Gastrocnemius medialis (tissue), 4 donors: Measurements from ENCODE around the gene FAM168A. TPM values are rescaled to one million over a fixed set of nuclear protein-coding genes. Genes with fewer than 3 reads are reported as not detected.

ENCODE experiments used
- ATAC-seq, 2 donors: fragments of 150-250 bp; one replicate each; pipeline ENCODE4 v1.9.1; 2016
- DNase-seq, 2 donors: peaks; one replicate each; pipeline ENCODE4 v3.0.0-alpha.2; 2019
- H3K27ac ChIP-seq, 4 donors: fragments of 200-600 bp; sonication (generic); 1 replicate in 1 of 4; 2 replicates in 3 of 4; pipeline ENCODE4 v1.5.1; 2016 to 2018; ENCODE audit warnings: mild to moderate bottlenecking in 2 of 4, moderate library complexity in 1 of 4
- H3K27me3 ChIP-seq, 3 donors: fragments of 200-600 bp; sonication (generic) in 2 of 3; 1 replicate in 1 of 3; 2 replicates in 2 of 3; pipeline versions ENCODE4 v1.5.1 to v1.6.0; 2016 to 2019; ENCODE audit warnings: mild to moderate bottlenecking in 1 of 3, moderate library complexity in 1 of 3
- H3K36me3 ChIP-seq, 2 donors: fragments of 200-600 bp; sonication (generic) in 1 of 2; one replicate each; pipeline ENCODE4 v1.5.1; 2017 to 2018
- H3K4me1 ChIP-seq, 2 donors: fragments of 200-600 bp; sonication (generic) in 1 of 2; one replicate each; pipeline ENCODE4 v1.5.1; 2016 to 2017; ENCODE audit warnings: mild to moderate bottlenecking in 2 of 2
- H3K4me3 ChIP-seq, 4 donors: fragments of 200-600 bp; sonication (generic) in 3 of 4; 1 replicate in 1 of 4; 2 replicates in 3 of 4; pipeline ENCODE4 v1.5.1; 2016 to 2019; ENCODE audit warnings: mild to moderate bottlenecking in 2 of 4
- H3K9me3 ChIP-seq, 3 donors: fragments of 200-600 bp; sonication (generic) in 2 of 3; 1 replicate in 1 of 3; 2 replicates in 2 of 3; pipeline ENCODE4 v1.5.1; 2016 to 2019
- POLR2A ChIP-seq, 2 donors: fragments of 450-650 bp; IDR thresholded peaks; one replicate each; pipeline ENCODE4 v1.6.1; 2017; ENCODE audit warnings: antibody characterized with exemption in 2 of 2, mild to moderate bottlenecking in 2 of 2, moderate library complexity in 2 of 2
- in situ Hi-C, 4 donors: fragments of 200-750 bp; cut with MboI; loops; one replicate each; pipeline versions ENCODE4 v1.15.0 to v1.8.0; 2017; ENCODE audit warnings: low sequenced_read_pairs in 4 of 4
- intact Hi-C: fragments of 100-400 bp; cut with DNase I; formaldehyde crosslinking; loops from one replicate; pipeline ENCODE4 v1.15.1; 2023; ENCODE audit warnings: low total_unique reads
- total RNA-seq, 4 donors: library from RNA; depleted of rRNA; stranded (reverse); fragments of >200 nt; gene quantifications; one replicate each; pipeline versions ENCODE4 v1.1.0 to v1.2.3, GENCODE V29; 2016
- TF ChIP-seq, protein P1 (sequence below), 5 experiments: fragments of 450-650 bp in 3 of 5; fragments of 200-600 bp in 2 of 5; sonication (generic) in 2 of 5; IDR thresholded peaks in 4 of 5; conservative IDR thresholded peaks in 1 of 5; 1 replicate in 4 of 5; 2 replicates in 1 of 5; pipeline ENCODE4 v1.5.1; 2016 to 2019; ENCODE audit warnings: antibody characterized with exemption in 5 of 5, mild to moderate bottlenecking in 3 of 5, moderate library complexity in 3 of 5

FAM168A gene, protein sequence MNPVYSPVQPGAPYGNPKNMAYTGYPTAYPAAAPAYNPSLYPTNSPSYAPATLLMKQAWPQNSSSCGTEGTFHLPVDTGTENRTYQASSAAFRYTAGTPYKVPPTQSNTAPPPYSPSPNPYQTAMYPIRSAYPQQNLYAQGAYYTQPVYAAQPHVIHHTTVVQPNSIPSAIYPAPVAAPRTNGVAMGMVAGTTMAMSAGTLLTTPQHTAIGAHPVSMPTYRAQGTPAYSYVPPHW
- 10 to 100 TPM; 15.9 to 29.3 (median 21.4) TPM for total RNA-seq

DNA sequence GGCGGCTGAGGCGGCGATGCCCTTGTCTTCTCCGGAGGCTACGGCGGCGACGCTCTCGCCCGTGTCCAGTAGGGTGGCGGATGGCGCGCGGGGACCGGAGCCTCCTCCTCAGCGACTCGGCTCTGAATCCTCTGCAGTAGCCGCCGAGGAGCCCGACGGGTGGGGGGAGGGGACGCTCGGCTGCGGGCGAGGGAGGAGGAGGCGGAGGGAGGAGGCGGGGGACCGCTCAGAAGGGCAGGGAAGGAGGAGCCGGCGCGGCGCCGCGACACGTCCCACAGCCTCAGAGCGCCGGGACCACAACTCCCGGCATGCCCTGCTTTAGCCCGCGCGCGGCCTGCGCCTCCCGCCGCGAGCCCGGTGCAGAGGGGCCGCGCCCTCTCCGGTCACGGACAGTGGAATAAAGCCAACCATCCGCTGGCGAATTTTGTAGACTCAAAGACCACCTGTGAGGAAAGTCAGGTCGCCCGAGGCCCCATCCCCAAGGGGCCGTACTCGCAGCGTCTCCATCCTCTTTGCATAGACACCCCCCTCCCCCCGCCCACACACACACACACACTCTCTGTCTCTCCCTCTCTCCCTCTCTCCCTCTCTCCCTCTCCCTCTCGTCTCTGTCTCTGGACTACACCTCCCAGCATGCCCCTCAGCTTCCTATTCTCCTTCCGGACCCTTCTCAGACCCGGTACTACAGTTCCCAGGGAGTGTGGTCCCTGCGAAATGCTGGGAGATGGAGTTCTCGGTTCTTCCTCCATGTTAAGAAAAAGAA, at the start of gene FAM168A:
Gene FAM168A, minus strand, starts transcription at position 157 of the 763 bp plus-strand sequence. CDS start 129,638 bp downstream, outside the sequence.
- no peaks in the 10 kb centered on the region for H3K27me3 ChIP-seq
- TF ChIP-seq POLR2A (IDR thresholded peaks at IDR 0.05), result peak; percentile 74 to 77
- TF ChIP-seq, protein P1, sequence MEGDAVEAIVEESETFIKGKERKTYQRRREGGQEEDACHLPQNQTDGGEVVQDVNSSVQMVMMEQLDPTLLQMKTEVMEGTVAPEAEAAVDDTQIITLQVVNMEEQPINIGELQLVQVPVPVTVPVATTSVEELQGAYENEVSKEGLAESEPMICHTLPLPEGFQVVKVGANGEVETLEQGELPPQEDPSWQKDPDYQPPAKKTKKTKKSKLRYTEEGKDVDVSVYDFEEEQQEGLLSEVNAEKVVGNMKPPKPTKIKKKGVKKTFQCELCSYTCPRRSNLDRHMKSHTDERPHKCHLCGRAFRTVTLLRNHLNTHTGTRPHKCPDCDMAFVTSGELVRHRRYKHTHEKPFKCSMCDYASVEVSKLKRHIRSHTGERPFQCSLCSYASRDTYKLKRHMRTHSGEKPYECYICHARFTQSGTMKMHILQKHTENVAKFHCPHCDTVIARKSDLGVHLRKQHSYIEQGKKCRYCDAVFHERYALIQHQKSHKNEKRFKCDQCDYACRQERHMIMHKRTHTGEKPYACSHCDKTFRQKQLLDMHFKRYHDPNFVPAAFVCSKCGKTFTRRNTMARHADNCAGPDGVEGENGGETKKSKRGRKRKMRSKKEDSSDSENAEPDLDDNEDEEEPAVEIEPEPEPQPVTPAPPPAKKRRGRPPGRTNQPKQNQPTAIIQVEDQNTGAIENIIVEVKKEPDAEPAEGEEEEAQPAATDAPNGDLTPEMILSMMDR (IDR thresholded peaks at IDR 0.05 in 4 of 5, conservative IDR thresholded peaks at IDR 0.05 in 1 of 5), result peak in 4 of 5 experiments; percentile 33 to 41 (median 36)
- peaks cover 25 to 31% of the 10 kb centered on the region in 2 donors for H3K4me1 ChIP-seq
- peak within 1 kb of the TSS; percentile 87 to 93 (median 92) for H3K27ac ChIP-seq
- intact Hi-C loops (loop anchor here (2.0 to 5.0 kb wide), 3 partner anchors 117 to 289 kb away; partner anchors contain the start of genes ARHGEF17 and MRPL48), in situ Hi-C loops (no loop called here)
- ATAC-seq, result peak; percentile 97 to 98
- no peaks in the 10 kb centered on the region for H3K36me3 ChIP-seq
- no peaks in the 10 kb centered on the region for H3K9me3 ChIP-seq
- DNase-seq, result peak; percentile 93 to 95
- H3K4me3 ChIP-seq, result peak within 1 kb of the TSS; percentile 83 to 99 (median 94)

DNA sequence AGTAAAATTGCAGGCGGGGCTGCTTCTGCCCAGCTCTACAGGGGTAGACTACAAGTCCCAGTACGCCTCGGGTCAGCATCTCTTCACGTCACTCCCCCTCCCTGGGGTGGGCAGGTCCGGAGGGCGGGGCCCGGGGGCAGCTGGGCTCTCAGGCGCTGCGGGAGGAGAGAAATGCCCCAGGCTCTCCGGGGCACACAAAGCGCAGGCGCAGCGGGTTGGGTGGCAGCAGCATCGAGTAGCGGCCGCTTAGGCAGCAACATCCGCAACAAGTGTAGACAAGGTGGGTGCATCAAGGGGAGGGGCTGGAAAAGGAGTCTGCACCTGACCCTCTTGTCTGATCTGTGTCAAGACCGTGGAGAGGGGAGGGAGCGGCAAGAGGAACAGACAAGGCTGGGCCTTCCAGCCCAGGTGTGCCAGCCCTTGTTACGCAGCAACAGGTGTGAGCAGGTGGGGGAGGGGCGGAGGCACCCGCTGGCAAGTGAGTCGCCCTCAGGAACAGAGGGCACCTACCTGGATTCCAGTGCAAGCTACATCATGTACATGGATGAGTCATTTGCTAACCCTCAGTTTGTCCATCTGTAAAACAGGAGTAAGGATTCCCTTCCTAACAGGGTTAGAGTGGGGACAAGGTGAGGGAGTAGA, 49.7 kb upstream of the FAM168A start:
- peak; percentile 90 to 97 for ATAC-seq

DNA sequence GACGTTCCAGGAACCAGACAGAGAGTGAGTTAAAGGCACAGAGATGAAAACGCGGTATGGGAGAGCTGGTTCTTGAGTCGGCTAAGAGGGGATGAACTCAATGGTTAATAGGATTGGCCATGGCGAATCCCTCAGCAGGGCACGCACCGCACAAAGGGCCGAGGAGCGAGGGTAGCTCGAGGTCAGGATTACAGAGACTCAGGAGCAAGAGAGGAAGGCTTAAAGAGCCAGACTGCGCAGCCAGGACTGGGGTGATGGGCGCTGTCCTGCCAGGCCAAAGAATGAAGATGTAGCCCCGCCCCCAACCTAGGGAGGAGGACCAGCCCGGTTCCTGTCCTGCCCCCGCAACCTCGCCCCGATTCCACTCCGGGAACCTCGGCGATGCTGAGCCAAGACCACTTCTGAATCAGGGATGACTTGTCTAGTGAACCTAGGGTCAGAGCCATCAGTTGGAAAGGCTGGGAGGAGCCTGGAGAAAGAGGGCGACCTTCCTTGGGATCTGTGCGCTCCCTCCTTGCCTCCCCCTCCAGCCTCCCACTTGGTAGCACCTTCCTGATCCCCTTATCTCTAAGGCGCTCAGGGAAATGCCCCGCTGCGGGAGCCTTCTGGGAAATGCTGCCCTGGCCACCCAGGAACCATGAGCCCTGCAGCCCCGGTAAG, 48.2 kb upstream of the FAM168A start, which contains the start of gene PLEKHB1:
Gene PLEKHB1, plus strand, starts transcription at position 610 of the 660 bp plus-strand sequence. Its CDS starts 28 bp downstream, at position 638.
- DNase-seq (no peak), ATAC-seq (no peak)
- Histone ChIP-seq H3K9me3 (no peaks in the 10 kb centered on the region), H3K4me1 (peaks cover 0 to 3% of the 10 kb centered on the region in 2 donors), H3K4me3 (peak within 1 kb of the TSS; percentile 21 to 43 (median 39)), H3K36me3 (no peaks in the 10 kb centered on the region), H3K27me3 (no peaks in the 10 kb centered on the region), H3K27ac (no peak within 1 kb of the TSS)
- intact Hi-C loops, result no loop called here
- in situ Hi-C loops, result no loop called here
- TF ChIP-seq POLR2A (IDR thresholded peaks at IDR 0.05), result no peak
- TF ChIP-seq, protein P1 (IDR thresholded peaks at IDR 0.05 in 4 of 5, conservative IDR thresholded peaks at IDR 0.05 in 1 of 5), result no peak

More for the DNA sequence above, 49.7 kb upstream of the FAM168A start:
- Histone ChIP-seq H3K27me3 (no peaks in the 10 kb centered on the region), H3K27ac (peak overlapping the region in 1 of 4 donors; percentile 33), H3K36me3 (no peaks in the 10 kb centered on the region), H3K4me1 (peaks cover 0 to 3% of the 10 kb centered on the region in 2 donors), H3K4me3 (peak overlapping the region; percentile 21 to 43 (median 39)), H3K9me3 (no peaks in the 10 kb centered on the region)
- TF ChIP-seq, protein P1 (IDR thresholded peaks at IDR 0.05 in 4 of 5, conservative IDR thresholded peaks at IDR 0.05 in 1 of 5), result no peak
- TF ChIP-seq POLR2A (IDR thresholded peaks at IDR 0.05), result no peak
- DNase-seq, result peak; percentile 70 to 86
- intact Hi-C loops (no loop called here), in situ Hi-C loops (no loop called here)
